Measurements from ENCODE around the gene SCN4A. TPM values are rescaled to one million over a fixed set of nuclear protein-coding genes. Genes with fewer than 3 reads are reported as not detected.

SCN4A gene
- total and polyA plus RNA-seq, 2 of the 13 experiments (the other 11 are each of a cell fraction or from before 2014, with no cell fraction given), result 0.02 to 0.03 TPM

DNA sequence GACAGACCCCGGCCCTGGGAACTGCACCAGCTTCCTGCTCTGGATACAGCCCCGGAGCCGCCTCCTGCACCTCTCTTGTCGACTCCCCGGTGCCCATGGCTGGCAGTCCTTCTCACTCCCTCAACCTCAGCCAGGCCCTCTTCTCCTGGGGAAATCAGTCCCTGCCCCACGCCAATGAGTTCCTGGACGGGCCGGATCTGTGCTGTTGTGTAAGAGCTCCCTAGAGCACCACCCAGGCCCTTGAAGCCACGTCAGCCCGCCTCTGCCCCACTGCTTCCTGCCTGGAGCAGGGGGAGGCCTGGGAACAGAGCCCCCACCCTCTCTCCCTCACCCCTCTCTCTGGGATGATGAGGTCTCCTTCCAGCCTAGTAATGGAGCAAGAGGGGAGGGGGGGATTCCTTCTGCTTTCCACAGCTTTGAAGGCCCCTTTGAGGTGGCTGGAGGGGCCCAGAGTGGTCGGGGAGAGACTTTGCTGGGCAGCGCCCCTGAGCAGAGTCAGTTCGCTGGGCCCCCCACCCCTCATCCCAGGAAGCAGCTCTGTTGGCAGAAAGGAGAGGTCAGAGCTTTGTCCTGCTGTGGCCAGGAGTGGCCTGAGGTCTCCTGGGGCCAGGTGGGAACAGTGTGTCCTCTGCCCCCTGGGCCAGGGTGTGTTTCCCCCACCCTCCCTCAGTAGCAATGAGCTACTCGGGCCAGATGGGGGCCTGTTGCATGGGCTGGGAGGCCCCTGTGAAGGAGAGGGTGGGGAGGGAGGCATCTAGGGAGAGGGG lies 29.2 kb upstream of the SCN4A start (continued):
- TF ChIP-seq ZNF850 (CRISPR knock-in tag; conservative IDR thresholded peaks at IDR 0.05) (no peak), FIP1L1 (IDR thresholded peaks at IDR 0.05; ENCODE audit: borderline replicate concordance, insufficient read depth, low read depth, low read length) (no peak), PATZ1 (CRISPR knock-in tag; IDR thresholded peaks at IDR 0.05) (peak; percentile 70), CSRNP2 (CRISPR knock-in tag; conservative IDR thresholded peaks at IDR 0.05; ENCODE audit: low read depth) (no peak), HNF1B (CRISPR knock-in tag; IDR thresholded peaks at IDR 0.05) (no peak), FOXO4 (CRISPR knock-in tag; conservative IDR thresholded peaks at IDR 0.05) (no peak), MATR3 (CRISPR knock-in tag; IDR thresholded peaks at IDR 0.05) (no peak), ATAD3A (CRISPR knock-in tag; IDR thresholded peaks at IDR 0.05) (no peak), JDP2 (CRISPR knock-in tag; IDR thresholded peaks at IDR 0.05; ENCODE audit: borderline replicate concordance) (no peak), FOXC1 (CRISPR knock-in tag; IDR thresholded peaks at IDR 0.05; ENCODE audit: borderline replicate concordance) (no peak), RXRB (CRISPR knock-in tag; IDR thresholded peaks at IDR 0.05; ENCODE audit: borderline replicate concordance) (0 out of 2 replicates have a peak, but pooled peaks have one; percentile 8), ZNF75D (CRISPR knock-in tag; IDR thresholded peaks at IDR 0.05; ENCODE audit: borderline replicate concordance) (no peak), UBTF (CRISPR knock-in tag; IDR thresholded peaks at IDR 0.05) (0 out of 2 replicates have a peak, but pooled peaks have one; percentile 14), ZBTB20 (CRISPR knock-in tag; IDR thresholded peaks at IDR 0.05; ENCODE audit: borderline replicate concordance, low read depth) (no peak)
- TF ChIP-seq, protein P1, sequence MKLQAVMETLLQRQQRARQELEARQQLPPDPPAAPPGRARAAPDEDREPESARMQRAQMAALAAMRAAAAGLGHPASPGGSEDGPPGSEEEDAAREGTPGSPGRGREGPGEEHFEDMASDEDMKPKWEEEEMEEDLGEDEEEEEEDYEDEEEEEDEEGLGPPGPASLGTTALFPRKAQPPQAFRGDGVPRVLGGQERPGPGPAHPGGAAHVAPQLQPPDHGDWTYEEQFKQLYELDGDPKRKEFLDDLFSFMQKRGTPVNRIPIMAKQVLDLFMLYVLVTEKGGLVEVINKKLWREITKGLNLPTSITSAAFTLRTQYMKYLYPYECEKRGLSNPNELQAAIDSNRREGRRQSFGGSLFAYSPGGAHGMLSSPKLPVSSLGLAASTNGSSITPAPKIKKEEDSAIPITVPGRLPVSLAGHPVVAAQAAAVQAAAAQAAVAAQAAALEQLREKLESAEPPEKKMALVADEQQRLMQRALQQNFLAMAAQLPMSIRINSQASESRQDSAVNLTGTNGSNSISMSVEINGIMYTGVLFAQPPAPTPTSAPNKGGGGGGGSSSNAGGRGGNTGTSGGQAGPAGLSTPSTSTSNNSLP (IDR thresholded peaks at IDR 0.05; ENCODE audit: low read depth, low read length), result no peak

Measured in HepG2 (cell line).